HEK293 (cell line): Measurements from ENCODE around the gene TRMT1.

Experiments used
- CTCF ChIA-PET: fragments of 350-600 bp; formaldehyde crosslinking; extraction: SDS; loops from one replicate; lab custom pipeline; 2021; ENCODE audit warnings: antibody characterized with exemption; lab: Yijun Ruan, JAX
- POLR2A ChIA-PET: fragments of 300-600 bp; formaldehyde crosslinking; extraction: SDS; loops from one replicate; lab custom pipeline; 2020; ENCODE audit warnings: antibody characterized with exemption, inconsistent platforms; lab: Yijun Ruan, JAX
- H3K27ac ChIP-seq: fragments of 200-500 bp; sonication (Bioruptor generic); 2 replicates; pipeline ENCODE4 v1.5.1; 2014; ENCODE audit warnings: low read depth, low read length, control low read depth, inconsistent platforms; ENCODE audit errors: extremely low read depth
- H3K36me3 ChIP-seq, 2 experiments: fragments of 200-500 bp in 1 of 2; sonication (Bioruptor generic) in 1 of 2; 1 replicate in 1 of 2; 2 replicates in 1 of 2; pipeline ENCODE4 v1.5.1; 2014 to 2017; ENCODE audit warnings: inconsistent platforms in 2 of 2, low read length in 2 of 2; ENCODE audit not compliant: control insufficient read depth in 2 of 2, insufficient read depth in 1 of 2
- H3K4me1 ChIP-seq: fragments of 200-500 bp; sonication (Bioruptor generic); 2 replicates; pipeline ENCODE4 v1.5.1; 2014; ENCODE audit warnings: mild to moderate bottlenecking, low read length, inconsistent platforms; ENCODE audit not compliant: control insufficient read depth, insufficient read depth
- H3K4me3 ChIP-seq: 2 replicates; pipeline ENCODE4 v1.5.1; 2011; ENCODE audit warnings: low read depth, mild to moderate bottlenecking, control low read depth, low read length, moderate library complexity
- H3K9me3 ChIP-seq: fragments of 200-500 bp; sonication (Bioruptor generic); 2 replicates; pipeline ENCODE4 v1.5.1; 2014; ENCODE audit warnings: low read depth, low read length, inconsistent platforms; ENCODE audit not compliant: control insufficient read depth, insufficient read depth
- BCL11A ChIP-seq: fragments of 450-650 bp; formaldehyde crosslinking; IDR thresholded peaks from 2 replicates; pipeline ENCODE4 v1.5.1; 2016; ENCODE audit warnings: low read depth, missing biosample characterization, missing genetic modification characterization
- HOXC10 ChIP-seq: sonication (generic); formaldehyde crosslinking; IDR thresholded peaks from 2 replicates; pipeline ENCODE4 v1.8.1; 2023; ENCODE audit warnings: mild to moderate bottlenecking, missing genetic modification reagents
- KLF16 ChIP-seq: fragments of 450-650 bp; formaldehyde crosslinking; IDR thresholded peaks from 2 replicates; pipeline ENCODE4 v1.5.1; 2017; ENCODE audit warnings: missing biosample characterization, missing genetic modification characterization
- MEIS1 ChIP-seq: sonication (generic); formaldehyde crosslinking; IDR thresholded peaks from 2 replicates; pipeline ENCODE4 v1.8.1; 2022; ENCODE audit warnings: missing genetic modification reagents, mild to moderate bottlenecking, borderline replicate concordance
- PRDM1 ChIP-seq: fragments of 450-650 bp; formaldehyde crosslinking; IDR thresholded peaks from 2 replicates; pipeline ENCODE4; 2016; ENCODE audit warnings: missing biosample characterization, missing genetic modification characterization
- SCRT2 ChIP-seq: fragments of 450-650 bp; formaldehyde crosslinking; IDR thresholded peaks from 2 replicates; pipeline ENCODE4 v1.5.1; 2016; ENCODE audit warnings: missing biosample characterization, missing genetic modification characterization
- ZBTB49 ChIP-seq: fragments of 450-650 bp; formaldehyde crosslinking; IDR thresholded peaks from 2 replicates; pipeline ENCODE4 v1.5.1; 2016; ENCODE audit warnings: missing biosample characterization, missing genetic modification characterization, low read depth
- ZFP37 ChIP-seq: fragments of 450-650 bp; formaldehyde crosslinking; IDR thresholded peaks from 2 replicates; pipeline ENCODE4 v1.5.1; 2016; ENCODE audit warnings: missing biosample characterization, missing genetic modification characterization
- ZNF10 ChIP-seq: fragments of 450-650 bp; formaldehyde crosslinking; IDR thresholded peaks from 2 replicates; pipeline ENCODE4 v1.5.1; 2017; ENCODE audit warnings: missing biosample characterization, missing genetic modification characterization
- ZNF184 ChIP-seq: fragments of 450-650 bp; IDR thresholded peaks from 2 replicates; pipeline ENCODE4 v1.5.1; 2018; ENCODE audit warnings: missing biosample characterization, mild to moderate bottlenecking, missing genetic modification characterization
- ZNF248 ChIP-seq: fragments of 450-650 bp; formaldehyde crosslinking; IDR thresholded peaks from 2 replicates; pipeline ENCODE4 v1.5.1; 2017; ENCODE audit warnings: missing biosample characterization, missing genetic modification characterization
- ZNF530 ChIP-seq: fragments of 450-650 bp; formaldehyde crosslinking; IDR thresholded peaks from 2 replicates; pipeline ENCODE4 v1.5.1; 2016; ENCODE audit warnings: low read depth, missing biosample characterization, missing genetic modification characterization
- ZNF548 ChIP-seq: fragments of 450-650 bp; formaldehyde crosslinking; IDR thresholded peaks from 2 replicates; pipeline ENCODE4 v1.5.1; 2016; ENCODE audit warnings: missing biosample characterization, missing genetic modification characterization
- ZNF558 ChIP-seq: fragments of 450-650 bp; formaldehyde crosslinking; IDR thresholded peaks from 2 replicates; pipeline ENCODE4 v1.5.1; 2016; ENCODE audit warnings: missing biosample characterization, missing genetic modification characterization
- ZNF747 ChIP-seq: fragments of 450-650 bp; formaldehyde crosslinking; IDR thresholded peaks from 2 replicates; pipeline ENCODE4 v1.5.1; 2016; ENCODE audit warnings: missing biosample characterization, missing genetic modification characterization
- ZNF791 ChIP-seq: fragments of 450-650 bp; formaldehyde crosslinking; IDR thresholded peaks from 2 replicates; pipeline ENCODE4 v1.5.1; 2016; ENCODE audit warnings: missing biosample characterization, missing genetic modification characterization
- ZNF843 ChIP-seq: fragments of 450-650 bp; formaldehyde crosslinking; IDR thresholded peaks from 2 replicates; pipeline ENCODE4 v1.5.1; 2016; ENCODE audit warnings: missing biosample characterization, missing genetic modification characterization
- ZSCAN23 ChIP-seq: fragments of 450-650 bp; formaldehyde crosslinking; IDR thresholded peaks from 2 replicates; pipeline ENCODE4 v1.5.1; 2016; ENCODE audit warnings: missing biosample characterization, missing genetic modification characterization
- ZSCAN30 ChIP-seq: fragments of 450-650 bp; IDR thresholded peaks from 2 replicates; pipeline ENCODE4 v1.5.1; 2018; ENCODE audit warnings: missing biosample characterization, mild to moderate bottlenecking, missing genetic modification characterization, moderate library complexity
- ZSCAN4 ChIP-seq: fragments of 450-650 bp; formaldehyde crosslinking; IDR thresholded peaks from 2 replicates; pipeline ENCODE4 v1.5.1; 2017; ENCODE audit warnings: missing biosample characterization, missing genetic modification characterization
- TF ChIP-seq, protein P1 (sequence below): fragments of 450-650 bp; formaldehyde crosslinking; IDR thresholded peaks from 2 replicates; pipeline ENCODE4 v1.5.1; 2016; ENCODE audit warnings: missing biosample characterization, missing genetic modification characterization
- TF ChIP-seq, protein P2 (sequence below): fragments of 450-650 bp; formaldehyde crosslinking; IDR thresholded peaks from 2 replicates; pipeline ENCODE4 v1.5.0; 2017; ENCODE audit warnings: missing biosample characterization, missing genetic modification characterization, borderline replicate concordance
- TF ChIP-seq, protein P3 (sequence below): fragments of 450-650 bp; formaldehyde crosslinking; IDR thresholded peaks from 2 replicates; pipeline ENCODE4 v1.5.1; 2016; ENCODE audit warnings: missing biosample characterization, missing genetic modification characterization
- TF ChIP-seq, protein P4 (sequence below): fragments of 450-650 bp; formaldehyde crosslinking; IDR thresholded peaks from 2 replicates; pipeline ENCODE4 v1.5.1; 2016; ENCODE audit warnings: missing biosample characterization, missing genetic modification characterization

Gene TRMT1

DNA sequence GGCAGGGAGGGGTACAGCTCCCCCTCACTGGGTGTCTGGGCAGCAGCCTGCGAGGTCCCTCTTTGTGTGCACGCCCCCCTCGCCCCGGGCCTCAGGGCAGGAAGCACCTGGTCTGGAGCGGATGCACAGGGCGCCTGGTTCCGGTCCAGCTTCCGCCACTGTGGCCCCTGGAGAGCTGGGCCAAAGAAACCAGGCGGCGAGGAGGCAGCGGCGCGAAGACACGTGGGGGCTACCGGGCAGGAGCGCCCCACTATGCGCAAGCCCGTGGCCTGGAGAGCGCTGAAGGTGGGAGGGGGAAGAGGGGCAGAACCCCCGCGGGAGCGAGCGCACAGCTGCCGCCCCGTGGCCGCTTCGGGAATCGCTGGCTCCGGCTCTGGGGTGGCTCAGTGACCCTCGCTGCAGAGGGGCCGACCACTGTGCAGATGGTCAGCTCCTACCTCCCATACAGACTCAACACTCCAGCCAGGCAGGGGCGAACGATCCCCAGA is 12.1 kb downstream of the TRMT1 start:
- H3K27ac ChIP-seq, result no peak overlapping the region
- POLR2A ChIA-PET, result interaction anchor here (1.5 kb wide), 1 partner anchor 48 kb away, joined by 5 read pairs; no protein-coding TSS in a partner anchor
- no peaks in the 10 kb centered on the region for H3K4me1 ChIP-seq
- H3K9me3 ChIP-seq, result no peaks in the 10 kb centered on the region
- TF ChIP-seq ZNF248 (tag by site-specific recombination) (no peak), ZNF747 (no peak), PRDM1 (tag by site-specific recombination) (no peak), SCRT2 (tag by site-specific recombination) (no peak), ZSCAN4 (tag by site-specific recombination) (no peak), ZSCAN30 (tag by site-specific recombination) (no peak), ZNF184 (no peak), ZNF548 (tag by site-specific recombination) (no peak)
- TF ChIP-seq, protein P1, sequence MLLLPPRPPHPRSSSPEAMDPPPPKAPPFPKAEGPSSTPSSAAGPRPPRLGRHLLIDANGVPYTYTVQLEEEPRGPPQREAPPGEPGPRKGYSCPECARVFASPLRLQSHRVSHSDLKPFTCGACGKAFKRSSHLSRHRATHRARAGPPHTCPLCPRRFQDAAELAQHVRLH (tag by site-specific recombination), result no peak
- TF ChIP-seq, protein P2, sequence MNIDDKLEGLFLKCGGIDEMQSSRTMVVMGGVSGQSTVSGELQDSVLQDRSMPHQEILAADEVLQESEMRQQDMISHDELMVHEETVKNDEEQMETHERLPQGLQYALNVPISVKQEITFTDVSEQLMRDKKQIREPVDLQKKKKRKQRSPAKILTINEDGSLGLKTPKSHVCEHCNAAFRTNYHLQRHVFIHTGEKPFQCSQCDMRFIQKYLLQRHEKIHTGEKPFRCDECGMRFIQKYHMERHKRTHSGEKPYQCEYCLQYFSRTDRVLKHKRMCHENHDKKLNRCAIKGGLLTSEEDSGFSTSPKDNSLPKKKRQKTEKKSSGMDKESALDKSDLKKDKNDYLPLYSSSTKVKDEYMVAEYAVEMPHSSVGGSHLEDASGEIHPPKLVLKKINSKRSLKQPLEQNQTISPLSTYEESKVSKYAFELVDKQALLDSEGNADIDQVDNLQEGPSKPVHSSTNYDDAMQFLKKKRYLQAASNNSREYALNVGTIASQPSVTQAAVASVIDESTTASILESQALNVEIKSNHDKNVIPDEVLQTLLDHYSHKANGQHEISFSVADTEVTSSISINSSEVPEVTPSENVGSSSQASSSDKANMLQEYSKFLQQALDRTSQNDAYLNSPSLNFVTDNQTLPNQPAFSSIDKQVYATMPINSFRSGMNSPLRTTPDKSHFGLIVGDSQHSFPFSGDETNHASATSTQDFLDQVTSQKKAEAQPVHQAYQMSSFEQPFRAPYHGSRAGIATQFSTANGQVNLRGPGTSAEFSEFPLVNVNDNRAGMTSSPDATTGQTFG (tag by site-specific recombination), result no peak
- H3K4me3 ChIP-seq, result no peak overlapping the region
- CTCF ChIA-PET, result interaction anchor here (0.7 to 1.4 kb wide), 5 partner anchors 10 to 223 kb away, joined by 4 to 9 read pairs (median 4); partner anchors contain the start of genes DNASE2, IER2 and STX10
- peaks cover 0 to 40% of the 10 kb centered on the region in 2 experiments; a peak in 2 of 3 replicates for H3K36me3 ChIP-seq

GRCh38 chr19:13103581-13104359 is 12.8 kb downstream of the TRMT1 start:
- Histone ChIP-seq H3K4me1 (no peaks in the 10 kb centered on the region), H3K36me3 (peaks cover 0 to 38% of the 10 kb centered on the region in 2 experiments; a peak in 2 of 3 replicates), H3K9me3 (no peaks in the 10 kb centered on the region), H3K27ac (no peak overlapping the region), H3K4me3 (no peak overlapping the region)
- ChIA-PET CTCF (interaction anchor here (0.7 to 1.1 kb wide), 4 partner anchors 10 to 223 kb away, joined by 4 to 9 read pairs (median 4); partner anchors contain the start of genes DNASE2, IER2 and STX10), POLR2A (interaction anchor here (0.6 to 1.5 kb wide), 2 partner anchors 45 to 49 kb away, joined by 5 to 8 read pairs; no protein-coding TSS in a partner anchor)
- TF ChIP-seq KLF16 (no peak), ZBTB49 (tag by site-specific recombination) (no peak), ZNF558 (tag by site-specific recombination) (no peak), ZNF530 (tag by site-specific recombination) (no peak), ZNF791 (no peak), BCL11A (tag by site-specific recombination) (no peak), HOXC10 (CRISPR knock-in tag) (no peak), ZFP37 (tag by site-specific recombination) (no peak), MEIS1 (CRISPR knock-in tag) (no peak), ZNF10 (tag by site-specific recombination) (no peak), ZNF843 (no peak), ZSCAN23 (no peak)
- TF ChIP-seq, protein P3, sequence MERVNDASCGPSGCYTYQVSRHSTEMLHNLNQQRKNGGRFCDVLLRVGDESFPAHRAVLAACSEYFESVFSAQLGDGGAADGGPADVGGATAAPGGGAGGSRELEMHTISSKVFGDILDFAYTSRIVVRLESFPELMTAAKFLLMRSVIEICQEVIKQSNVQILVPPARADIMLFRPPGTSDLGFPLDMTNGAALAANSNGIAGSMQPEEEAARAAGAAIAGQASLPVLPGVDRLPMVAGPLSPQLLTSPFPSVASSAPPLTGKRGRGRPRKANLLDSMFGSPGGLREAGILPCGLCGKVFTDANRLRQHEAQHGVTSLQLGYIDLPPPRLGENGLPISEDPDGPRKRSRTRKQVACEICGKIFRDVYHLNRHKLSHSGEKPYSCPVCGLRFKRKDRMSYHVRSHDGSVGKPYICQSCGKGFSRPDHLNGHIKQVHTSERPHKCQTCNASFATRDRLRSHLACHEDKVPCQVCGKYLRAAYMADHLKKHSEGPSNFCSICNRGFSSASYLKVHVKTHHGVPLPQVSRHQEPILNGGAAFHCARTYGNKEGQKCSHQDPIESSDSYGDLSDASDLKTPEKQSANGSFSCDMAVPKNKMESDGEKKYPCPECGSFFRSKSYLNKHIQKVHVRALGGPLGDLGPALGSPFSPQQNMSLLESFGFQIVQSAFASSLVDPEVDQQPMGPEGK, result no peak; the same call in 1 of the 2 replicates
- TF ChIP-seq, protein P4, sequence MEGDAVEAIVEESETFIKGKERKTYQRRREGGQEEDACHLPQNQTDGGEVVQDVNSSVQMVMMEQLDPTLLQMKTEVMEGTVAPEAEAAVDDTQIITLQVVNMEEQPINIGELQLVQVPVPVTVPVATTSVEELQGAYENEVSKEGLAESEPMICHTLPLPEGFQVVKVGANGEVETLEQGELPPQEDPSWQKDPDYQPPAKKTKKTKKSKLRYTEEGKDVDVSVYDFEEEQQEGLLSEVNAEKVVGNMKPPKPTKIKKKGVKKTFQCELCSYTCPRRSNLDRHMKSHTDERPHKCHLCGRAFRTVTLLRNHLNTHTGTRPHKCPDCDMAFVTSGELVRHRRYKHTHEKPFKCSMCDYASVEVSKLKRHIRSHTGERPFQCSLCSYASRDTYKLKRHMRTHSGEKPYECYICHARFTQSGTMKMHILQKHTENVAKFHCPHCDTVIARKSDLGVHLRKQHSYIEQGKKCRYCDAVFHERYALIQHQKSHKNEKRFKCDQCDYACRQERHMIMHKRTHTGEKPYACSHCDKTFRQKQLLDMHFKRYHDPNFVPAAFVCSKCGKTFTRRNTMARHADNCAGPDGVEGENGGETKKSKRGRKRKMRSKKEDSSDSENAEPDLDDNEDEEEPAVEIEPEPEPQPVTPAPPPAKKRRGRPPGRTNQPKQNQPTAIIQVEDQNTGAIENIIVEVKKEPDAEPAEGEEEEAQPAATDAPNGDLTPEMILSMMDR, result no peak
